Motor neuron (in vitro differentiated cells): ENCODE results near the gene PSD4. TPM values are rescaled to one million over a fixed set of nuclear protein-coding genes. Genes with fewer than 3 reads are reported as not detected.

ENCODE experiments used
- ATAC-seq, 8 experiments: fragments of 200-7000 bp; cut with Tn5 transposase; replicated peaks in 6 of 8; 2 replicates each; pipeline ENCODE4 v1.8.0; 2021; ENCODE audit warnings: mild to moderate bottlenecking in 8 of 8, moderate library complexity in 8 of 8
- H3K27ac ChIP-seq, 2 donors: fragments of 250-450 bp; sonication (Bioruptor Pico); 2 replicates each; pipeline ENCODE4 v1.9.0; 2021; ENCODE audit warnings: antibody characterized with exemption in 2 of 2, mild to moderate bottlenecking in 2 of 2, moderate library complexity in 1 of 2
- H3K4me1 ChIP-seq, 2 donors: fragments of 250-450 bp; sonication (Bioruptor Pico); replicated peaks in 1 of 2; 2 replicates each; pipeline ENCODE4 v1.6.1; 2021; ENCODE audit warnings: antibody characterized with exemption in 2 of 2, mild to moderate bottlenecking in 2 of 2, moderate library complexity in 1 of 2
- H3K4me3 ChIP-seq, 5 donors: fragments of 250-450 bp; sonication (Bioruptor Pico); 2 replicates each; pipeline ENCODE4 v1.9.0; 2021; ENCODE audit warnings: antibody characterized with exemption in 5 of 5, mild to moderate bottlenecking in 5 of 5, moderate library complexity in 4 of 5
- WGBS, 10 experiments: fragments of 450-650 bp; shearing (Covaris generic); methylation state at CpG; one replicate each; pipeline ENCODE4 v1.0.0; 2022; 5-methylcytosine and 5-hydroxymethylcytosine counted together
- in situ Hi-C, 9 experiments: fragments of 400-800 bp; cut with MboI; loops; one replicate each; pipeline ENCODE4 v1.15.0; 2021; ENCODE audit warnings: low sequenced_read_pairs in 9 of 9, low pct_unique_long_range_greater_than_20kb in 2 of 9; ENCODE audit not compliant: unreplicated experiment in 9 of 9
- total RNA-seq, 8 experiments: library from RNA; unstranded; fragments of 300-600 nt; gene quantifications; 2 replicates each; pipeline versions ENCODE4 v1.2.3 to v1.2.4, GENCODE V29; 2022

PSD4 gene
- total RNA-seq, 8 experiments from 2014 or later = 0.37 to 9.1 (median 1.3) TPM

- in situ Hi-C loops = no loop called here
- no peak for ATAC-seq
- Histone ChIP-seq H3K4me3 (no peak overlapping the region), H3K27ac (no peak overlapping the region), H3K4me1 (peaks cover 2 to 3% of the 10 kb centered on the region in 2 donors)
- 72 to 100% (median 85%) methylated on average over 3 to 6 of the region's 6 CpGs for WGBS, 10 experiments
Measured at GRCh38 chr2:113187771-113188170, 14.0 kb downstream of the PSD4 start.

- 14 to 100% (median 20%) methylated on average over 1 of the region's 1 CpG; no CpG with 5 or more reads in 5 of the 10 experiments for WGBS, 10 experiments
- in situ Hi-C loops = loop anchor here in 1 of 9 experiments (10.0 kb wide), 1 partner anchor 46 kb away; no protein-coding TSS in a partner anchor
- Histone ChIP-seq H3K4me1 (no peaks in the 10 kb centered on the region), H3K4me3 (no peak overlapping the region), H3K27ac (no peak overlapping the region)
- ATAC-seq = no peak
Measured at GRCh38 chr2:113190871-113191270, 17.1 kb downstream of the PSD4 start.

GRCh38 chr2:113192459-113193100 lies 18.8 kb downstream of the PSD4 start:
- Histone ChIP-seq H3K27ac (no peak overlapping the region), H3K4me1 (no peaks in the 10 kb centered on the region), H3K4me3 (no peak overlapping the region)
- 57 to 79% (median 60%) methylated on average over 1 to 4 of the region's 7 CpGs; no CpG with 5 or more reads in 7 of the 10 experiments for WGBS, 10 experiments
- ATAC-seq = peak in 1 of 8 experiments; percentile 68
- in situ Hi-C loops = loop anchor here in 1 of 9 experiments (10.0 kb wide), 1 partner anchor 48 kb away; no protein-coding TSS in a partner anchor

- peaks cover 0 to 3% of the 10 kb centered on the region in 2 donors for H3K4me1 ChIP-seq
- no peak overlapping the region for H3K27ac ChIP-seq
- ATAC-seq = no peak
- H3K4me3 ChIP-seq = no peak overlapping the region
- in situ Hi-C loops = loop anchor here in 1 of 9 experiments (10.0 kb wide), 1 partner anchor 51 kb away; no protein-coding TSS in a partner anchor
- 60 to 82% (median 79%) methylated on average over 1 to 3 of the region's 11 CpGs; no CpG with 5 or more reads in 5 of the 10 experiments for WGBS, 10 experiments
Measured at GRCh38 chr2:113195923-113196501, 22.2 kb downstream of the PSD4 start.

GRCh38 chr2:113196839-113197238 lies 23.1 kb downstream of the PSD4 start:
- Histone ChIP-seq H3K4me3 (no peak overlapping the region), H3K4me1 (peaks cover 0 to 3% of the 10 kb centered on the region in 2 donors)
- in situ Hi-C loops = loop anchor here in 1 of 9 experiments (10.0 kb wide), 1 partner anchor 52 kb away; no protein-coding TSS in a partner anchor

GRCh38 chr2:113197347-113198047 lies 23.7 kb downstream of the PSD4 start:
- ATAC-seq = no peak
- no peak overlapping the region for H3K4me3 ChIP-seq
- peaks cover 0 to 8% of the 10 kb centered on the region in 2 donors for H3K4me1 ChIP-seq
- WGBS, 10 experiments = 50 to 100% (median 82%) methylated on average over 1 to 8 of the region's 17 CpGs; no CpG with 5 or more reads in 2 of the 10 experiments
- no peak overlapping the region for H3K27ac ChIP-seq
- in situ Hi-C loops = loop anchor here in 1 of 9 experiments (10.0 kb wide), 1 partner anchor 53 kb away; no protein-coding TSS in a partner anchor

More at GRCh38 chr2:113196839-113197238, 23.1 kb downstream of the PSD4 start:
- no peak overlapping the region for H3K27ac ChIP-seq
- ATAC-seq = no peak
- 80 to 100% (median 85%) methylated on average over 1 to 4 of the region's 4 CpGs; no CpG with 5 or more reads in 6 of the 10 experiments for WGBS, 10 experiments

- in situ Hi-C loops = loop anchor here in 1 of 9 experiments (10.0 kb wide), 1 partner anchor 53 kb away; no protein-coding TSS in a partner anchor
- Histone ChIP-seq H3K4me1 (peaks cover 0 to 10% of the 10 kb centered on the region in 2 donors), H3K4me3 (peak overlapping the region; percentile 49 to 61 (median 59)), H3K27ac (no peak overlapping the region)
- ATAC-seq = no peak
- 17 to 93% (median 74%) methylated on average over 1 to 10 of the region's 32 CpGs; no CpG with 5 or more reads in 4 of the 10 experiments for WGBS, 10 experiments
Measured at GRCh38 chr2:113198048-113198789, 24.4 kb downstream of the PSD4 start.

- H3K27ac ChIP-seq = no peak overlapping the region
- H3K4me3 ChIP-seq = peak overlapping the region; percentile 49 to 61 (median 59)
- in situ Hi-C loops = loop anchor here in 1 of 9 experiments (10.0 kb wide), 1 partner anchor 54 kb away; no protein-coding TSS in a partner anchor
- 0 to 5% (median 0%) methylated on average over 1 to 5 of the region's 79 CpGs; no CpG with 5 or more reads in 5 of the 10 experiments for WGBS, 10 experiments
- H3K4me1 ChIP-seq = peaks cover 0 to 10% of the 10 kb centered on the region in 2 donors
- peak; percentile 74 to 93 (median 90) for ATAC-seq
Measured at GRCh38 chr2:113198790-113199612, 25.2 kb downstream of the PSD4 start.

GRCh38 chr2:113200236-113200635 lies 26.5 kb downstream of the PSD4 start:
- in situ Hi-C loops = loop anchor here in 1 of 9 experiments (25.0 kb wide), 1 partner anchor 162 kb away; no protein-coding TSS in a partner anchor
- 20 to 100% (median 75%) methylated on average over 1 to 2 of the region's 4 CpGs; no CpG with 5 or more reads in 6 of the 10 experiments for WGBS, 10 experiments
- peak in 1 of 8 experiments; percentile 2 for ATAC-seq

GRCh38 chr2:113200736-113201490 lies 27.1 kb downstream of the PSD4 start:
- Histone ChIP-seq H3K4me3 (no peak overlapping the region), H3K27ac (no peak overlapping the region), H3K4me1 (peaks cover 0 to 10% of the 10 kb centered on the region in 2 donors)
- in situ Hi-C loops = loop anchor here in 1 of 9 experiments (25.0 kb wide), 1 partner anchor 161 kb away; no protein-coding TSS in a partner anchor
- peak in 1 of 8 experiments; percentile 2 for ATAC-seq
- WGBS, 10 experiments = 40 to 98% (median 82%) methylated on average over 1 to 9 of the region's 17 CpGs; no CpG with 5 or more reads in 4 of the 10 experiments

More at GRCh38 chr2:113200236-113200635, 26.5 kb downstream of the PSD4 start:
- no peak overlapping the region for H3K27ac ChIP-seq
- H3K4me1 ChIP-seq = peaks cover 0 to 10% of the 10 kb centered on the region in 2 donors
- H3K4me3 ChIP-seq = no peak overlapping the region
